SH-SY5Y (cell line): Measurements from ENCODE around the gene GLS.

Experiments
- GATA2 ChIP-seq: IDR thresholded peaks from 2 replicates; pipeline ENCODE4 v1.6.1; 2011; ENCODE audit warnings: mild to moderate bottlenecking, low read depth, low read length
- GATA3 ChIP-seq: IDR thresholded peaks from 2 replicates; pipeline ENCODE4 v1.6.1; 2011; ENCODE audit warnings: low read depth, mild to moderate bottlenecking, low read length, moderate library complexity

DNA sequence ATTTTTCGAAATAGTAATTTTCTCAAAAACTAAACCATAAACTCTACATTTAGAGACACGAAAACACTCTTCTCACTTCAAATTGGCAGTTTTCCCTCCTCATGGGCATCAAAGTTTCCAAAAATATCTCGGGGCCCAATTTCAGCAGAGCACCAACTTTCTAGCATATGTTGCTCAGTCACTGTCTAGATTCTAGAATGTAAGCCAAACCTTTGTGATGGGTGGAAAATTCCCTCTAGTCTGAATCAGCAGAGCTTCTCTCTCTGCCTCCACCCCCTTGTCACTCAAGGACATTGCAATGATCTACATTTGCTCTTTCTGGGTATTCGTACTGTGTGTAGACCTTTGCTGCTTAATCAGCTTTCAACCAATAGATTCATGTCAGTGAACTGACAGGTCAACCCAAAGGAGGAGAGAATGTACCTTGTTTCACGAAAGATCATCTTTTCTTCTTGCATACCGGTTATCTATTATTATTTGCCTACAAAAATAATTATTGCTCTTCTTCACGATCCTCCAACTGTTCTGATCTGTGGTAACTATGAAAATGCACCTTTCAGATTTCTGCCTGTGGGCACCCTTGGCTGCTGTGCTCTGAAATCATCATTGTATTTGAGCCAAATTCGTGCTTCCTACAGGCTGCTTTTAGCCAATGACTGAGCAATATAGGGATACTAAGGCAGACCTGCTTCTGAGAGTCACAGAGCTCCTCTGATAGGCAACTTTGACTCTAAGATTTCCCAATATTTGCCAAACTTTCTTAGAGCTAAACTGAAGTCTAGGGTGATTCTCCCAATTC is 38.7 kb upstream of the GLS start:
- no peak for TF ChIP-seq GATA2
- TF ChIP-seq GATA3, result no peak
